ENCODE results near the gene DUSP28. TPM values are rescaled to one million over a fixed set of nuclear protein-coding genes. Genes with fewer than 3 reads are reported as not detected.
A peak's percentile ranks its signal among the peaks of the same experiment; 100 is the strongest.
"Not testable (repeated sequence)": the region's sequence is repeated elsewhere in the genome, so short reads cannot be mapped to it uniquely, and the experiment has no call there.

DUSP28 gene
- total RNA-seq, 2 donors from 2014 or later = 1.4 to 2.8 TPM

- no peaks in the 10 kb centered on the region for H3K36me3 ChIP-seq (ENCODE audit: control insufficient read depth, insufficient read depth, low read length)
- WGBS, 2 experiments (ENCODE audit: insufficient coverage in 1 of 2, insufficient read length in 1 of 2) = 96 to 97% methylated on average over 4 to 5 of the region's 5 CpGs
Measured at GRCh38 chr2:240531038-240531437, 29.1 kb upstream of the DUSP28 start.

GRCh38 chr2:240532031-240532775 lies 28.0 kb upstream of the DUSP28 start:
- Histone ChIP-seq H3K4me1 (ENCODE audit: control insufficient read depth, insufficient read depth, low read length) (peaks cover 3% of the 10 kb centered on the region), H3K27ac (ENCODE audit: low read depth, low read length) (no peak overlapping the region), H3K27me3 (ENCODE audit: control insufficient read depth, insufficient read depth, low read length, poor library complexity, severe bottlenecking) (no peaks in the 10 kb centered on the region), H3K36me3 (ENCODE audit: control insufficient read depth, insufficient read depth, low read length) (no peaks in the 10 kb centered on the region), H3K9me3 (ENCODE audit: control insufficient read depth, low read length) (peaks cover 34% of the 10 kb centered on the region), H3K9ac (ENCODE audit: extremely low read depth, low read length, poor library complexity, severe bottlenecking) (no peak overlapping the region), H3K4me3 (ENCODE audit: low read length) (no peak overlapping the region)
- Mint-ChIP-seq H3K36me3 (ENCODE audit: low read depth) (peaks cover 68% of the 10 kb centered on the region), H3K27me3 (ENCODE audit: insufficient read depth) (no peaks in the 10 kb centered on the region), H3K27ac (no peak overlapping the region), H3K9me3 (peaks cover 64% of the 10 kb centered on the region), H3K4me3 (no peak overlapping the region), H3K4me1 (peaks cover 8% of the 10 kb centered on the region)
- no peak for TF ChIP-seq CTCF (conservative IDR thresholded peaks at IDR 0.05)
- no peak for DNase-seq
- WGBS, 2 experiments (ENCODE audit: insufficient coverage in 1 of 2, insufficient read length in 1 of 2) = 91% methylated on average over 1 of the region's 1 CpG; no CpG with 5 or more reads in 1 of the 2 experiments

More at GRCh38 chr2:240531038-240531437, 29.1 kb upstream of the DUSP28 start:
- Mint-ChIP-seq H3K36me3 (ENCODE audit: low read depth) (peaks cover 78% of the 10 kb centered on the region), H3K27ac (no peak overlapping the region), H3K9me3 (peaks cover 76% of the 10 kb centered on the region), H3K4me1 (peaks cover 6% of the 10 kb centered on the region), H3K4me3 (no peak overlapping the region), H3K27me3 (ENCODE audit: insufficient read depth) (no peaks in the 10 kb centered on the region)
- H3K4me1 ChIP-seq (ENCODE audit: control insufficient read depth, insufficient read depth, low read length) = no peaks in the 10 kb centered on the region
- H3K27me3 ChIP-seq (ENCODE audit: control insufficient read depth, insufficient read depth, low read length, poor library complexity, severe bottlenecking) = no peaks in the 10 kb centered on the region
- no peak overlapping the region for H3K9ac ChIP-seq (ENCODE audit: extremely low read depth, low read length, poor library complexity, severe bottlenecking)
- no peak overlapping the region for H3K4me3 ChIP-seq (ENCODE audit: low read length)
- no peak for DNase-seq
- no peak overlapping the region for H3K27ac ChIP-seq (ENCODE audit: low read depth, low read length)
- no peak for TF ChIP-seq CTCF (conservative IDR thresholded peaks at IDR 0.05)
- H3K9me3 ChIP-seq (ENCODE audit: control insufficient read depth, low read length) = peaks cover 44% of the 10 kb centered on the region

- Histone ChIP-seq H3K4me3 (ENCODE audit: low read length) (no peak overlapping the region), H3K27me3 (ENCODE audit: control insufficient read depth, insufficient read depth, low read length, poor library complexity, severe bottlenecking) (no peaks in the 10 kb centered on the region), H3K9ac (ENCODE audit: extremely low read depth, low read length, poor library complexity, severe bottlenecking) (no peak overlapping the region), H3K4me1 (ENCODE audit: control insufficient read depth, insufficient read depth, low read length) (peaks cover 3% of the 10 kb centered on the region), H3K36me3 (ENCODE audit: control insufficient read depth, insufficient read depth, low read length) (peaks cover 23% of the 10 kb centered on the region), H3K27ac (ENCODE audit: low read depth, low read length) (no peak overlapping the region), H3K9me3 (ENCODE audit: control insufficient read depth, low read length) (peaks cover 30% of the 10 kb centered on the region)
- peaks cover 47% of the 10 kb centered on the region for H3K9me3 Mint-ChIP-seq
- no peak for TF ChIP-seq CTCF (conservative IDR thresholded peaks at IDR 0.05)
- no peak overlapping the region for H3K27ac Mint-ChIP-seq
- peaks cover 11% of the 10 kb centered on the region for H3K4me1 Mint-ChIP-seq
- H3K27me3 Mint-ChIP-seq (ENCODE audit: insufficient read depth) = no peaks in the 10 kb centered on the region
- WGBS, 2 experiments (ENCODE audit: insufficient coverage in 1 of 2, insufficient read length in 1 of 2) = 97 to 98% methylated on average over 18 to 43 of the region's 43 CpGs
- no peak overlapping the region for H3K4me3 Mint-ChIP-seq
- DNase-seq = peak; percentile 20
- H3K36me3 Mint-ChIP-seq (ENCODE audit: low read depth) = peaks cover 59% of the 10 kb centered on the region
Measured at GRCh38 chr2:240538031-240538780, 22.0 kb upstream of the DUSP28 start.

GRCh38 chr2:240539101-240539500 lies 21.1 kb upstream of the DUSP28 start:
- not testable (repeated sequence) for H3K27me3 ChIP-seq (ENCODE audit: control insufficient read depth, insufficient read depth, low read length, poor library complexity, severe bottlenecking); H3K4me3 ChIP-seq (ENCODE audit: low read length); H3K27ac ChIP-seq (ENCODE audit: low read depth, low read length); H3K4me1 ChIP-seq (ENCODE audit: control insufficient read depth, insufficient read depth, low read length); H3K4me3 Mint-ChIP-seq; H3K27me3 Mint-ChIP-seq (ENCODE audit: insufficient read depth); H3K9ac ChIP-seq (ENCODE audit: extremely low read depth, low read length, poor library complexity, severe bottlenecking); H3K27ac Mint-ChIP-seq
- peaks cover 35% of the 10 kb centered on the region for H3K9me3 ChIP-seq (ENCODE audit: control insufficient read depth, low read length)
- Mint-ChIP-seq H3K4me1 (peaks cover 11% of the 10 kb centered on the region), H3K9me3 (peaks cover 47% of the 10 kb centered on the region), H3K36me3 (ENCODE audit: low read depth) (peaks cover 59% of the 10 kb centered on the region)
- peak; percentile 22 for DNase-seq
- peaks cover 23% of the 10 kb centered on the region for H3K36me3 ChIP-seq (ENCODE audit: control insufficient read depth, insufficient read depth, low read length)
- 95 to 96% methylated on average over 16 to 17 of the region's 17 CpGs for WGBS, 2 experiments (ENCODE audit: insufficient coverage in 1 of 2, insufficient read length in 1 of 2)

Data from endodermal cell (in vitro differentiated cells).